CMK (cell line): ENCODE data around the gene RIMS4.

Experiments
- DNase-seq: peaks from one replicate; pipeline ENCODE4 v3.0.0-alpha.2; 2010; ENCODE audit warnings: low read depth

Gene RIMS4

GRCh38 chr20:44810391-44811149 is at the start of gene RIMS4:
Gene RIMS4, minus strand, starts transcription at chr20:44810546. Its CDS starts 275 bp downstream, at chr20:44810271.
- DNase-seq: no peak

- peak; percentile 45 for DNase-seq
These were observed 48.4 kb upstream of the RIMS4 start for GRCh38 chr20:44858606-44859360.

- DNase-seq: peak; percentile 15
These were observed 46.6 kb upstream of the RIMS4 start for GRCh38 chr20:44856856-44857448.

- no peak for DNase-seq
These were observed 46.1 kb upstream of the RIMS4 start for GRCh38 chr20:44856442-44856841.

- no peak for DNase-seq
These were observed 41.2 kb upstream of the RIMS4 start for GRCh38 chr20:44851545-44851944.

GRCh38 chr20:44850837-44851236 is 40.5 kb upstream of the RIMS4 start:
- no peak for DNase-seq

GRCh38 chr20:44850272-44850671 is 39.9 kb upstream of the RIMS4 start:
- no peak for DNase-seq

GRCh38 chr20:44849703-44850102 is 39.4 kb upstream of the RIMS4 start:
- no peak for DNase-seq

- no peak for DNase-seq
These were observed 38.1 kb upstream of the RIMS4 start for GRCh38 chr20:44848254-44849015.

- no peak for DNase-seq
These were observed 33.5 kb upstream of the RIMS4 start for GRCh38 chr20:44843876-44844275.

GRCh38 chr20:44841955-44842354 is 31.6 kb upstream of the RIMS4 start:
- DNase-seq: no peak

- no peak for DNase-seq
These were observed 30.5 kb upstream of the RIMS4 start for GRCh38 chr20:44840826-44841225.

GRCh38 chr20:44839481-44839880 is 29.1 kb upstream of the RIMS4 start:
- no peak for DNase-seq

- no peak for DNase-seq
These were observed 28.2 kb upstream of the RIMS4 start for GRCh38 chr20:44838521-44838920.

GRCh38 chr20:44837946-44838345 is 27.6 kb upstream of the RIMS4 start:
- DNase-seq: no peak

GRCh38 chr20:44836601-44837120 is 26.3 kb upstream of the RIMS4 start:
- no peak for DNase-seq

GRCh38 chr20:44835661-44836221 is 25.4 kb upstream of the RIMS4 start:
- DNase-seq: no peak

- no peak for DNase-seq
These were observed 24.8 kb upstream of the RIMS4 start for GRCh38 chr20:44835116-44835515.

- DNase-seq: no peak
These were observed 24.3 kb upstream of the RIMS4 start for GRCh38 chr20:44834693-44835092.

- no peak for DNase-seq
These were observed 23.1 kb upstream of the RIMS4 start for GRCh38 chr20:44833437-44833836.

- DNase-seq: no peak
These were observed 22.4 kb upstream of the RIMS4 start for GRCh38 chr20:44832724-44833123.

- DNase-seq: no peak
These were observed 20.6 kb upstream of the RIMS4 start for GRCh38 chr20:44830995-44831394.
